ENCODE results near the gene LAD1.

GRCh38 chr1:201436969-201437368 is 37.8 kb upstream of the LAD1 start:
- TF ChIP-seq POLR2AphosphoS5 (IDR thresholded peaks at IDR 0.05; ENCODE audit: low read depth, low read length) = no peak
- TF ChIP-seq CTCF (IDR thresholded peaks at IDR 0.05) = no peak
- TF ChIP-seq EZH2phosphoT487 (IDR thresholded peaks at IDR 0.05; ENCODE audit: borderline replicate concordance, low read depth) = no peak
- TF ChIP-seq MXI1 (IDR thresholded peaks at IDR 0.05; ENCODE audit: low read depth, low read length) = no peak
- no peak for TF ChIP-seq GABPA (IDR thresholded peaks at IDR 0.05; ENCODE audit: low read depth)
- TF ChIP-seq USF2 (IDR thresholded peaks at IDR 0.05; ENCODE audit: borderline replicate concordance, low read depth, low read length) = no peak
- no peak for TF ChIP-seq SIN3A (IDR thresholded peaks at IDR 0.05; ENCODE audit: borderline replicate concordance, low read depth, low read length)
- TF ChIP-seq RXRA (IDR thresholded peaks at IDR 0.05; ENCODE audit: borderline replicate concordance, low read depth) = no peak
- no peak for TF ChIP-seq USF1 (IDR thresholded peaks at IDR 0.05; ENCODE audit: borderline replicate concordance, low read depth)
- no peak for TF ChIP-seq MAX (IDR thresholded peaks at IDR 0.05; ENCODE audit: low read depth)

Data from SK-N-SH (cell line).